CD4-positive, alpha-beta T cell (primary cell): ENCODE data around the gene HSPB2. TPM values are rescaled to one million over a fixed set of nuclear protein-coding genes. Genes with fewer than 3 reads are reported as not detected.

ENCODE experiments used
- ATAC-seq: fragments of 200-7000 bp; cut with Tn5 transposase; one replicate; pipeline ENCODE4 v1.10.0; 2022; ENCODE audit warnings: mild to moderate bottlenecking; ENCODE audit not compliant: poor library complexity
- CTCF ChIA-PET: fragments of 350-600 bp; sonication (Branson Sonifier 250); formaldehyde crosslinking; loops from one replicate; lab custom pipeline; 2021; ENCODE audit warnings: antibody characterized with exemption, inconsistent platforms; lab: Charles Lee
- POLR2A ChIA-PET: fragments of 350-600 bp; sonication (Branson Sonifier 250); formaldehyde crosslinking; loops from one replicate; lab custom pipeline; 2021; ENCODE audit warnings: antibody characterized with exemption, inconsistent platforms; lab: Charles Lee
- DNase-seq, 14 experiments: peaks; one replicate each; pipeline ENCODE4 v3.0.0-alpha.2; 2013 to 2020; ENCODE audit warnings: mixed read lengths in 2 of 14
- H3K27ac ChIP-seq, 2 donors: one replicate each; pipeline versions ENCODE4 v1.5.1 to v1.7.0; 2013; ENCODE audit warnings: low read length in 2 of 2, low read depth in 1 of 2, mild to moderate bottlenecking in 1 of 2
- H3K27me3 ChIP-seq, 2 experiments: 1 replicate in 1 of 2; 2 replicates in 1 of 2; pipeline versions ENCODE4 v1.6.1 to v1.7.0; 2013; ENCODE audit warnings: low read length in 2 of 2, control low read depth in 1 of 2, mild to moderate bottlenecking in 1 of 2, moderate library complexity in 1 of 2; ENCODE audit not compliant: insufficient read depth in 2 of 2, control insufficient read depth in 1 of 2
- H3K36me3 ChIP-seq: one replicate; pipeline ENCODE4 v1.6.1; 2013; ENCODE audit warnings: low read length, control low read depth; ENCODE audit not compliant: insufficient read depth
- H3K4me1 ChIP-seq: one replicate; pipeline ENCODE4 v1.6.1; 2013; ENCODE audit warnings: low read length, control low read depth; ENCODE audit not compliant: insufficient read depth
- H3K4me3 ChIP-seq: one replicate; pipeline ENCODE4 v1.5.1; 2013; ENCODE audit warnings: mild to moderate bottlenecking, low read length, moderate library complexity
- H3K9me3 ChIP-seq, 2 experiments: 1 replicate in 1 of 2; 2 replicates in 1 of 2; pipeline versions ENCODE4 v1.6.1 to v1.7.0; 2013; ENCODE audit warnings: low read length in 2 of 2, mild to moderate bottlenecking in 2 of 2, control low read depth in 1 of 2, moderate library complexity in 1 of 2; ENCODE audit not compliant: control insufficient read depth in 1 of 2, insufficient read depth in 1 of 2
- H3K27ac Mint-ChIP-seq: one replicate; pipeline ENCODE4 v1.8.0; 2020; ENCODE audit warnings: mixed read lengths
- H3K27me3 Mint-ChIP-seq: one replicate; pipeline ENCODE4 v1.8.0; 2021; ENCODE audit warnings: mixed read lengths
- H3K36me3 Mint-ChIP-seq: one replicate; pipeline ENCODE4 v1.8.0; 2021; ENCODE audit warnings: low read depth, mixed read lengths
- H3K4me1 Mint-ChIP-seq: one replicate; pipeline ENCODE4 v1.8.0; 2021; ENCODE audit warnings: low read depth, mixed read lengths
- H3K4me3 Mint-ChIP-seq: one replicate; pipeline ENCODE4 v1.8.0; 2020; ENCODE audit warnings: mild to moderate bottlenecking, mixed read lengths
- H3K9me3 Mint-ChIP-seq: one replicate; pipeline ENCODE4 v1.8.0; 2020; ENCODE audit warnings: mixed read lengths
- CTCF ChIP-seq: fragments of 200-600 bp; IDR thresholded peaks from one replicate; pipeline ENCODE4 v1.8.0; 2022; ENCODE audit warnings: antibody characterized with exemption, mild to moderate bottlenecking
- intact Hi-C, 2 experiments: fragments of 100-400 bp; cut with DNase I in 1 of 2; cut with micrococcal nuclease in 1 of 2; formaldehyde crosslinking; loops; one replicate each; pipeline versions ENCODE4 v1.15.1 to v1.9.0; 2023 to 2025; cut with DNase I, micrococcal nuclease
- total RNA-seq, 174 experiments: library from RNA in 2 of 174; stranded (reverse) in 2 of 174; gene quantifications; one replicate each; pipeline ENCODE4 v1.2.3 and lab custom pipeline; 2021 to 2026

HSPB2 gene
- total RNA-seq, 2 experiments from 2014 or later: not detected

- Mint-ChIP-seq H3K27me3 (no peaks in the 10 kb centered on the region), H3K4me1 (no peaks in the 10 kb centered on the region), H3K4me3 (no peak overlapping the region), H3K36me3 (no peaks in the 10 kb centered on the region), H3K27ac (no peak overlapping the region), H3K9me3 (no peaks in the 10 kb centered on the region)
- ChIA-PET CTCF (no interaction called here), POLR2A (no interaction called here)
- Histone ChIP-seq H3K9me3 (peaks cover 0 to 5% of the 10 kb centered on the region in 2 experiments), H3K4me3 (no peak overlapping the region), H3K27ac (no peak overlapping the region), H3K36me3 (no peaks in the 10 kb centered on the region), H3K4me1 (no peaks in the 10 kb centered on the region), H3K27me3 (no peaks in the 10 kb centered on the region)
- ATAC-seq (no peak), DNase-seq (no peak)
- TF ChIP-seq CTCF: no peak
- intact Hi-C loops: no loop called here
Observed at GRCh38 chr11:111960916-111961315, 48.4 kb downstream of the HSPB2 start.

GRCh38 chr11:111961389-111962300 is 49.1 kb downstream of the HSPB2 start:
- Mint-ChIP-seq H3K27me3 (no peaks in the 10 kb centered on the region), H3K9me3 (no peaks in the 10 kb centered on the region), H3K36me3 (no peaks in the 10 kb centered on the region), H3K4me1 (no peaks in the 10 kb centered on the region), H3K27ac (no peak overlapping the region), H3K4me3 (no peak overlapping the region)
- H3K27ac ChIP-seq: no peak overlapping the region
- no peak for TF ChIP-seq CTCF
- POLR2A ChIA-PET: no interaction called here
- H3K27me3 ChIP-seq: no peaks in the 10 kb centered on the region
- no peak overlapping the region for H3K4me3 ChIP-seq
- CTCF ChIA-PET: no interaction called here
- DNase-seq (no peak), ATAC-seq (no peak)
- H3K4me1 ChIP-seq: no peaks in the 10 kb centered on the region
- peaks cover 0 to 5% of the 10 kb centered on the region in 2 experiments for H3K9me3 ChIP-seq
- no peaks in the 10 kb centered on the region for H3K36me3 ChIP-seq
- intact Hi-C loops: no loop called here

Other genes with a start within 250 kb of the HSPB2 start
- 10 to 100 TPM; 34.5 to 39.2 TPM for gene PPP2R1B, start 146.3 kb upstream of the HSPB2 start, total RNA-seq
- gene ALG9, start 41.2 kb upstream of the HSPB2 start, total RNA-seq: 10 to 100 TPM; 31.1 to 33.4 TPM
- 1 to 10 TPM; 3.4 to 3.9 TPM for gene FDXACB1, start 33.6 kb upstream of the HSPB2 start, total RNA-seq
- gene CFAP68, start 33.2 kb upstream of the HSPB2 start, total RNA-seq: 10 to 100 TPM; 18.7 to 21.0 TPM
- gene CRYAB, start 964 bp upstream of the HSPB2 start, total RNA-seq: not detected
- not detected for gene C11orf52, start 6.2 kb downstream of the HSPB2 start, total RNA-seq
- under 1 TPM; 0.78 to 0.85 TPM for gene DIXDC1, start 24.6 kb downstream of the HSPB2 start, total RNA-seq
- 10 to 100 TPM; 10.7 to 10.8 TPM for gene DLAT, start 112.7 kb downstream of the HSPB2 start, total RNA-seq
- gene PIH1D2, start 161.3 kb downstream of the HSPB2 start, total RNA-seq: not detected
- 10 to 100 TPM; 14.8 to 16.0 TPM for gene NKAPD1, start 161.6 kb downstream of the HSPB2 start, total RNA-seq
- gene TIMM8B, start 174.0 kb downstream of the HSPB2 start, total RNA-seq: 10 to 100 TPM in 1 of 2 experiments, 1 to 10 TPM in 1; 9.1 to 10.5 TPM
- gene SDHD, start 174.1 kb downstream of the HSPB2 start, total RNA-seq: 10 to 100 TPM; 24.8 to 29.4 TPM